ENCODE results near the gene ABCC1. TPM values are rescaled to one million over a fixed set of nuclear protein-coding genes. Genes with fewer than 3 reads are reported as not detected.

The ABCC1 gene
- total and polyA plus RNA-seq, 2 of the 8 experiments (the other 6 are each of a cell fraction or from before 2014, with no cell fraction given): 42.6 to 66.8 TPM

- TF ChIP-seq E2F6 (IDR thresholded peaks at IDR 0.05): no peak
- Histone ChIP-seq H3K27ac (ENCODE audit: low read depth, low read length) (no peak overlapping the region), H3K14ac (ENCODE audit: insufficient read length) (no peak overlapping the region), H2BK12ac (ENCODE audit: low read depth, low read length) (no peak overlapping the region), H2BK5ac (ENCODE audit: low read depth, low read length) (peak overlapping the region; percentile 52; the same call in 1 of the 2 replicates), H4K5ac (ENCODE audit: insufficient read length, low read depth, low read length) (peak overlapping the region; percentile 19), H2AK5ac (ENCODE audit: low read depth, low read length) (no peak overlapping the region), H3K9ac (replicated peaks in 1 of 4; ENCODE audit: extremely low read depth in 1 of 4, low read depth in 3 of 4, low read length in 3 of 4) (no peak overlapping the region), H3K36me3 (ENCODE audit: control insufficient read depth in 2 of 4, insufficient read depth in 4 of 4, low read length in 3 of 4) (peaks cover 7 to 40% (median 13%) of the 10 kb centered on the region in 4 experiments), H2BK20ac (ENCODE audit: low read length) (no peak overlapping the region), H3K18ac (ENCODE audit: extremely low read depth, low read length) (no peak overlapping the region), H2BK120ac (replicated peaks; ENCODE audit: low read depth, low read length) (no peak overlapping the region), H4K91ac (replicated peaks; ENCODE audit: insufficient read length, low read length) (no peak overlapping the region), H3K4ac (replicated peaks; ENCODE audit: insufficient read length, low read depth, low read length) (no peak overlapping the region), H3K79me1 (ENCODE audit: low read depth, low read length) (peaks cover 7% of the 10 kb centered on the region), H3K23ac (ENCODE audit: insufficient read length) (no peak overlapping the region), H2BK15ac (ENCODE audit: low read length) (no peak overlapping the region), H3K4me2 (ENCODE audit: insufficient read depth in 1 of 2, low read depth in 2 of 2, low read length in 2 of 2) (peak overlapping the region in 1 of 2 experiments; percentile 18; a peak in 1 of 4 replicates), H3K79me2 (ENCODE audit: control insufficient read depth in 1 of 2, insufficient read depth in 2 of 2, low read length in 2 of 2) (no peaks in the 10 kb centered on the region; a peak in 1 of 4 replicates), H4K8ac (ENCODE audit: extremely low read depth, insufficient read depth, low read length) (no peak overlapping the region; the same call in 1 of the 2 replicates), H3K4me3 (ENCODE audit: extremely low read depth in 1 of 4, insufficient read depth in 2 of 4, low read depth in 3 of 4, low read length in 4 of 4) (peak overlapping the region in 1 of 4 experiments; percentile 1; a peak in 2 of 8 replicates), H4K20me1 (replicated peaks in 1 of 2; ENCODE audit: control insufficient read depth in 1 of 2, insufficient read depth in 2 of 2, low read length in 2 of 2) (peaks cover 1 to 15% of the 10 kb centered on the region in 2 experiments), H3K9me3 (ENCODE audit: insufficient read depth in 2 of 2, low read depth in 1 of 2, low read length in 1 of 2) (no peaks in the 10 kb centered on the region), H3K56ac (replicated peaks; ENCODE audit: insufficient read length, low read depth, low read length) (no peak overlapping the region), H3K27me3 (replicated peaks in 1 of 4; ENCODE audit: control insufficient read depth in 3 of 4, extremely low read depth in 1 of 4, insufficient read depth in 3 of 4, low read length in 3 of 4) (no peaks in the 10 kb centered on the region), H2AFZ (ENCODE audit: low read length) (no peak overlapping the region), H3K4me1 (replicated peaks in 1 of 4; ENCODE audit: control insufficient read depth in 3 of 4, insufficient read depth in 4 of 4, low read length in 3 of 4) (peaks cover 0 to 10% (median 3%) of the 10 kb centered on the region in 4 experiments; a peak in 1 of 7 replicates), H3K23me2 (ENCODE audit: low read depth, low read length) (no peaks in the 10 kb centered on the region)
- CTCF ChIA-PET (ENCODE audit: partially characterized antibody): interaction anchor here (0.6 to 2.2 kb wide), 5 partner anchors 10 to 321 kb away, joined by 3 to 13 read pairs (median 3); no protein-coding TSS in a partner anchor
- DNase-seq (ENCODE audit: low read depth in 1 of 2, low spot score in 2 of 2) (no peak), FAIRE-seq (no peak)
- WGBS, 2 experiments (ENCODE audit: extremely low coverage in 1 of 2, insufficient coverage in 1 of 2, insufficient read length in 1 of 2, insufficient replicate concordance in 2 of 2, low coverage in 1 of 2, low lambda C conversion rate in 2 of 2, missing lambda C conversion rate in 1 of 2): 87% methylated on average over 11 of the region's 11 CpGs; no CpG with 5 or more reads in 1 of the 2 experiments
- POLR2A ChIA-PET (ENCODE audit: partially characterized antibody): no interaction called here
Observed at GRCh38 chr16:16093628-16094332, 144.4 kb downstream of the ABCC1 start.
